H9 (cell line): ENCODE measurements around the gene ZNHIT6. TPM values are rescaled to one million over a fixed set of nuclear protein-coding genes. Genes with fewer than 3 reads are reported as not detected.
"Not testable (repeated sequence)": the region's sequence is repeated elsewhere in the genome, so short reads cannot be mapped to it uniquely, and the experiment has no call there.

Experiments
- DNase-seq: peaks from one replicate; pipeline ENCODE4 v3.0.0-alpha.2; 2017
- H2AFZ ChIP-seq: one replicate; pipeline ENCODE4 v1.6.1; 2013; ENCODE audit warnings: mild to moderate bottlenecking, low read length, control low read depth, moderate library complexity
- H2AK5ac ChIP-seq: 2 replicates; pipeline ENCODE4 v1.6.1; 2013; ENCODE audit warnings: low read length, control low read depth, mixed read lengths; ENCODE audit not compliant: insufficient read length
- H2BK120ac ChIP-seq: one replicate; pipeline ENCODE4 v1.6.1; 2013; ENCODE audit warnings: low read depth, mild to moderate bottlenecking, low read length, control low read depth, inconsistent platforms; ENCODE audit not compliant: poor library complexity, severe bottlenecking
- H2BK12ac ChIP-seq: 2 replicates; pipeline ENCODE4 v1.6.1; 2013; ENCODE audit warnings: low read length, control low read depth, mixed read lengths, low read depth; ENCODE audit not compliant: insufficient read length
- H2BK15ac ChIP-seq: 2 replicates; pipeline ENCODE4 v1.6.1; 2013; ENCODE audit warnings: low read depth, low read length, control low read depth
- H2BK20ac ChIP-seq: one replicate; pipeline ENCODE4 v1.6.1; 2013; ENCODE audit warnings: low read depth, mild to moderate bottlenecking, low read length, control low read depth, inconsistent platforms; ENCODE audit not compliant: poor library complexity, severe bottlenecking
- H2BK5ac ChIP-seq: 2 replicates; pipeline ENCODE4 v1.6.1; 2013; ENCODE audit warnings: low read length, control low read depth, mixed read lengths; ENCODE audit not compliant: insufficient read length
- H3K14ac ChIP-seq: 2 replicates; pipeline ENCODE4 v1.6.1; 2013; ENCODE audit warnings: low read length, control low read depth; ENCODE audit not compliant: insufficient read depth
- H3K18ac ChIP-seq: 2 replicates; pipeline ENCODE4 v1.6.1; 2013; ENCODE audit warnings: low read depth, mild to moderate bottlenecking, mixed read lengths, low read length, control low read depth; ENCODE audit not compliant: insufficient read length
- H3K23ac ChIP-seq: 2 replicates; pipeline ENCODE4 v1.6.1; 2013; ENCODE audit warnings: low read length, control low read depth, mixed read lengths, low read depth; ENCODE audit not compliant: insufficient read length
- H3K23me2 ChIP-seq: 2 replicates; pipeline ENCODE4 v1.6.1; 2013; ENCODE audit warnings: low read depth, mild to moderate bottlenecking, mixed read lengths, low read length, control low read depth; ENCODE audit not compliant: insufficient read length, poor library complexity, severe bottlenecking
- H3K27ac ChIP-seq: 2 replicates; pipeline ENCODE4 v1.5.1; 2013; ENCODE audit warnings: low read length, control low read depth, mixed read lengths, low read depth; ENCODE audit not compliant: insufficient read length
- H3K27me3 ChIP-seq: 2 replicates; pipeline ENCODE4 v1.6.1; 2013; ENCODE audit warnings: low read length, control low read depth, inconsistent platforms; ENCODE audit not compliant: insufficient read depth
- H3K4ac ChIP-seq: 2 replicates; pipeline ENCODE4 v1.6.1; 2013; ENCODE audit warnings: low read depth, mild to moderate bottlenecking, control low read depth, inconsistent platforms, low read length, moderate library complexity
- H3K4me1 ChIP-seq: 2 replicates; pipeline ENCODE4 v1.6.1; 2013; ENCODE audit warnings: low read length, control low read depth, inconsistent platforms; ENCODE audit not compliant: insufficient read depth
- H3K4me2 ChIP-seq: 2 replicates; pipeline ENCODE4 v1.6.1; 2013; ENCODE audit warnings: low read length, control low read depth, mixed read lengths; ENCODE audit not compliant: insufficient read length, insufficient read depth
- H3K56ac ChIP-seq: 2 replicates; pipeline ENCODE4 v1.6.1; 2013; ENCODE audit warnings: low read depth, mild to moderate bottlenecking, mixed read lengths, low read length, control low read depth; ENCODE audit not compliant: insufficient read length
- H3K79me1 ChIP-seq: 2 replicates; pipeline ENCODE4 v1.6.1; 2013; ENCODE audit warnings: low read depth, mild to moderate bottlenecking, moderate library complexity, low read length, control low read depth, inconsistent platforms; ENCODE audit not compliant: insufficient read depth, poor library complexity, severe bottlenecking
- H3K79me2 ChIP-seq: 2 replicates; pipeline ENCODE4 v1.6.1; 2013; ENCODE audit warnings: low read length, control low read depth, inconsistent platforms; ENCODE audit not compliant: insufficient read depth
- H3K9ac ChIP-seq: 2 replicates; pipeline ENCODE4 v1.6.1; 2013; ENCODE audit warnings: low read length, control low read depth, mixed read lengths; ENCODE audit not compliant: insufficient read length; ENCODE audit errors: extremely low read depth
- H3K9me3 ChIP-seq: one replicate; pipeline ENCODE4 v1.6.1; 2013; ENCODE audit warnings: low read depth, low read length, inconsistent platforms; ENCODE audit not compliant: control insufficient read depth
- H3T11ph ChIP-seq: one replicate; pipeline ENCODE4 v1.6.1; 2013; ENCODE audit warnings: mild to moderate bottlenecking, low read length, control low read depth, inconsistent platforms
- H4K20me1 ChIP-seq: one replicate; pipeline ENCODE4 v1.6.1; 2013; ENCODE audit not compliant: control insufficient read depth, insufficient read length, insufficient read depth
- H4K5ac ChIP-seq: 2 replicates; pipeline ENCODE4 v1.6.1; 2013; ENCODE audit warnings: low read depth, mild to moderate bottlenecking, mixed read lengths, low read length, control low read depth; ENCODE audit not compliant: insufficient read length
- H4K8ac ChIP-seq: replicated peaks from 2 replicates; pipeline ENCODE4 v1.6.1; 2013; ENCODE audit warnings: low read length, control low read depth, mixed read lengths, low read depth; ENCODE audit not compliant: insufficient read length
- H4K91ac ChIP-seq: 2 replicates; pipeline ENCODE4 v1.6.1; 2013; ENCODE audit warnings: low read depth, mild to moderate bottlenecking, moderate library complexity, mixed read lengths, low read length, control low read depth; ENCODE audit not compliant: insufficient read length
- H3K27ac Mint-ChIP-seq, 3 experiments: 2 replicates in 2 of 3; 3 replicates in 1 of 3; pipeline ENCODE4 v1.8.0; 2020 to 2021; ENCODE audit warnings: mixed read lengths in 3 of 3, mild to moderate bottlenecking in 1 of 3, moderate library complexity in 1 of 3
- H3K27me3 Mint-ChIP-seq: 2 replicates; pipeline ENCODE4 v1.8.0; 2021; ENCODE audit warnings: low read depth, mild to moderate bottlenecking, moderate library complexity, mixed read lengths
- H3K36me3 Mint-ChIP-seq, 3 experiments: 2 replicates in 2 of 3; 3 replicates in 1 of 3; pipeline ENCODE4 v1.8.0; 2020 to 2021; ENCODE audit warnings: low read depth in 3 of 3, mixed read lengths in 3 of 3; ENCODE audit not compliant: insufficient read depth in 1 of 3
- H3K4me1 Mint-ChIP-seq, 2 experiments: 2 replicates each; pipeline ENCODE4 v1.8.0; 2020; ENCODE audit warnings: mixed read lengths in 2 of 2
- H3K4me3 Mint-ChIP-seq, 2 experiments: 2 replicates in 1 of 2; 3 replicates in 1 of 2; pipeline ENCODE4 v1.8.0; 2020 to 2021; ENCODE audit warnings: mild to moderate bottlenecking in 2 of 2, mixed read lengths in 2 of 2, moderate library complexity in 1 of 2
- H3K9me3 Mint-ChIP-seq, 2 experiments: 2 replicates in 1 of 2; 3 replicates in 1 of 2; pipeline ENCODE4 v1.8.0; 2020; ENCODE audit warnings: mild to moderate bottlenecking in 2 of 2, mixed read lengths in 2 of 2, moderate library complexity in 1 of 2
- WGBS: extraction: QIAGEN DNeasy Blood & Tissue Kit; methylation state at CpG from one replicate; pipeline ENCODE4 v1.1.7; 2013; ENCODE audit warnings: missing lambda C conversion rate, low lambda C conversion rate, mixed read lengths; ENCODE audit not compliant: insufficient read length; ENCODE audit errors: extremely low coverage; 5-methylcytosine and 5-hydroxymethylcytosine counted together
- total RNA-seq: library from RNA; stranded (reverse); gene quantifications from 2 replicates; pipeline ENCODE4 v1.2.1, GENCODE V29; 2021

Gene ZNHIT6
- total RNA-seq, 1 experiment from 2014 or later: 21.5 TPM

DNA sequence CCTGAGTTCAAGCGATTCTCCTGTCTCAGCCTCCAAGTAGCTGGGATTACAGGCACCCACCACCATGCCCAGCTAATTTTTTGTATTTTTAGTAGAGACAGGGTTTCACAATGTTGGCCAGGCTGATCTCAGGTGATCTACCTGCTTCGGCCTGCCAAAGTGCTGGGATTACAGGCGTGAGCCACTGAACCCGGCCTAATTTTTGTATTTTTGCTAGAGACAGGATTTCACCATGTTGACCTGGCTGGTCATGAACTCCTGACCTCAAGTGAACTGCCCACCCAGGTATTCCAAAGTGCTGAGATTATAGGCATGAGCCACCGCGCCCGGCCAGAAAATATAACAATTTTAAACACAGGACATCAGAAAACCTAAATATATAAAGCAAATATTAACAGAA is 68.3 kb downstream of the ZNHIT6 start:
- not testable (repeated sequence) for H3K27me3 Mint-ChIP-seq, H2BK5ac ChIP-seq, H3K9ac ChIP-seq, H4K5ac ChIP-seq, H3K23ac ChIP-seq, H3K79me2 ChIP-seq, DNase-seq, H3K4me3 Mint-ChIP-seq, H3K9me3 ChIP-seq, H4K20me1 ChIP-seq, H3K27me3 ChIP-seq, H3K4me1 ChIP-seq, H3T11ph ChIP-seq, H3K27ac ChIP-seq, H2BK15ac ChIP-seq, H3K79me1 ChIP-seq, H3K23me2 ChIP-seq, H3K27ac Mint-ChIP-seq, H3K4me1 Mint-ChIP-seq, H3K18ac ChIP-seq, H4K91ac ChIP-seq, H3K4me2 ChIP-seq, H4K8ac ChIP-seq, H2BK120ac ChIP-seq, H3K4ac ChIP-seq, H2AFZ ChIP-seq, H2AK5ac ChIP-seq, H3K14ac ChIP-seq, H3K56ac ChIP-seq, H2BK20ac ChIP-seq, H2BK12ac ChIP-seq
- Mint-ChIP-seq H3K36me3 (peaks cover 35 to 54% (median 40%) of the 10 kb centered on the region in 3 experiments), H3K9me3 (peaks cover 23 to 26% of the 10 kb centered on the region in 2 experiments)
- no CpG with 5 or more reads among the region's 7 CpGs for WGBS
